Panc1 (cell line): ENCODE data around the gene CFAP57. TPM values are rescaled to one million over a fixed set of nuclear protein-coding genes. Genes with fewer than 3 reads are reported as not detected.

Experiments used
- ATAC-seq: fragments of 200-7000 bp; cut with Tn5 transposase; 2 replicates; pipeline ENCODE4 v1.9.1; 2020; ENCODE audit warnings: mild to moderate bottlenecking, moderate library complexity
- BruUV-seq: library from RNA; stranded (reverse); fragments of 400-500 nt; replicated peaks from 2 replicates; lab custom pipeline; 2021; lab: Mats Ljungman, UMichigan
- CTCF ChIA-PET: fragments of 300-600 bp; sonication (Branson Sonifier 250); formaldehyde crosslinking; loops from one replicate; lab custom pipeline; 2022; ENCODE audit warnings: antibody characterized with exemption; lab: Charles Lee
- POLR2A ChIA-PET: fragments of 300-600 bp; sonication (Branson Sonifier 250); formaldehyde crosslinking; loops from one replicate; lab custom pipeline; 2022; ENCODE audit warnings: antibody characterized with exemption; lab: Charles Lee
- DNase-seq: peaks from one replicate; pipeline ENCODE4 v3.0.0-alpha.2; 2010; ENCODE audit warnings: low read depth, low spot score
- H3K27ac ChIP-seq: 2 replicates; pipeline ENCODE4 v1.5.1; 2011; ENCODE audit warnings: mild to moderate bottlenecking, low read length, inconsistent platforms
- H3K27me3 ChIP-seq: fragments of 200-500 bp; sonication (Bioruptor generic); 2 replicates; pipeline ENCODE4 v1.6.0; 2014; ENCODE audit warnings: low read length, inconsistent platforms; ENCODE audit not compliant: control insufficient read depth, insufficient read depth
- H3K36me3 ChIP-seq: fragments of 200-500 bp; sonication (Bioruptor generic); 2 replicates; pipeline ENCODE4 v1.5.1; 2014; ENCODE audit warnings: inconsistent platforms, mild to moderate bottlenecking, low read length, moderate library complexity; ENCODE audit not compliant: control insufficient read depth, insufficient read depth
- H3K4me1 ChIP-seq: 2 replicates; pipeline ENCODE4 v1.5.1; 2011; ENCODE audit warnings: inconsistent platforms, mild to moderate bottlenecking, low read length, moderate library complexity; ENCODE audit not compliant: control insufficient read depth, insufficient read depth
- H3K4me3 ChIP-seq, 2 experiments: 2 replicates each; pipeline ENCODE4 v1.5.1; 2011 to 2012; ENCODE audit warnings: low read depth in 2 of 2, low read length in 2 of 2, mild to moderate bottlenecking in 2 of 2, inconsistent platforms in 1 of 2, moderate library complexity in 1 of 2
- H3K9me3 ChIP-seq: fragments of 200-500 bp; sonication (Bioruptor generic); 2 replicates; pipeline ENCODE4 v1.5.1; 2014; ENCODE audit warnings: low read depth, mild to moderate bottlenecking, inconsistent platforms, low read length, moderate library complexity; ENCODE audit not compliant: control insufficient read depth, insufficient read depth
- CTCF ChIP-seq: fragments of 450-650 bp; IDR thresholded peaks from 2 replicates; pipeline ENCODE4 v1.5.1; 2017; ENCODE audit warnings: mild to moderate bottlenecking
- POLR2AphosphoS5 ChIP-seq: IDR thresholded peaks from 2 replicates; pipeline ENCODE4 v1.6.1; 2012; ENCODE audit warnings: mild to moderate bottlenecking, low read depth, low read length, moderate library complexity
- REST ChIP-seq, 2 experiments: IDR thresholded peaks; 2 replicates each; pipeline ENCODE4 v1.6.1; 2011 to 2012; ENCODE audit warnings: low read depth in 2 of 2, control low read depth in 1 of 2, low read length in 1 of 2, mild to moderate bottlenecking in 1 of 2, moderate library complexity in 1 of 2; ENCODE audit not compliant: insufficient read depth in 1 of 2
- SIN3A ChIP-seq: IDR thresholded peaks from 2 replicates; pipeline ENCODE4 v1.6.1; 2012; ENCODE audit warnings: low read depth, mild to moderate bottlenecking, low read length, moderate library complexity, borderline replicate concordance; ENCODE audit not compliant: insufficient read depth
- TCF7L2 ChIP-seq: IDR thresholded peaks from 2 replicates; pipeline ENCODE4 v1.6.1; 2011; ENCODE audit warnings: mild to moderate bottlenecking, low read depth, low read length, inconsistent platforms
- in situ Hi-C: cut with HindIII; loops from 2 replicates; pipeline ENCODE4 v1.10.0; 2016; ENCODE audit warnings: low sequenced_read_pairs, low pct_unique_long_range_greater_than_20kb
- intact Hi-C: fragments of 100-400 bp; cut with micrococcal nuclease; formaldehyde crosslinking; loops from one replicate; pipeline ENCODE4 v1.10.0; 2022; ENCODE audit not compliant: unreplicated experiment
- total RNA-seq: library from RNA; stranded (reverse); gene quantifications from one replicate; pipeline ENCODE4 v1.2.1, GENCODE V29; 2021; ENCODE audit not compliant: unreplicated experiment

The CFAP57 gene
- total RNA-seq, 1 experiment from 2014 or later = 0.69 TPM

GRCh38 chr1:43267291-43267805 is 95.2 kb downstream of the CFAP57 start:
- Histone ChIP-seq H3K27ac (no peak overlapping the region), H3K27me3 (no peaks in the 10 kb centered on the region), H3K4me3 (no peak overlapping the region), H3K36me3 (no peaks in the 10 kb centered on the region), H3K4me1 (no peaks in the 10 kb centered on the region), H3K9me3 (peaks cover 10% of the 10 kb centered on the region; the same call in 1 of the 2 replicates)
- POLR2A ChIA-PET = no interaction called here
- intact Hi-C loops (no loop called here), in situ Hi-C loops (no loop called here)
- CTCF ChIA-PET = interaction anchor here (1.3 kb wide), 1 partner anchor 40 kb away, joined by 4 read pairs; no protein-coding TSS in a partner anchor
- ATAC-seq = 0 out of 2 replicates have a peak, but pooled peaks have one; percentile 23
- no peak for DNase-seq
- no peak for TF ChIP-seq CTCF
- BruUV-seq = no TSS peak

- DNase-seq = no peak
- intact Hi-C loops (no loop called here), in situ Hi-C loops (no loop called here)
- Histone ChIP-seq H3K9me3 (peaks cover 5% of the 10 kb centered on the region; the same call in 1 of the 2 replicates), H3K27ac (no peak overlapping the region), H3K4me1 (no peaks in the 10 kb centered on the region), H3K36me3 (no peaks in the 10 kb centered on the region), H3K4me3 (no peak overlapping the region), H3K27me3 (no peaks in the 10 kb centered on the region)
- TF ChIP-seq TCF7L2 (no peak), REST (IDR thresholded peaks at IDR 0.05; ENCODE audit: insufficient read depth in 1 of 2, low read depth in 2 of 2, low read length in 1 of 2) (no peak), POLR2AphosphoS5 (no peak)
- no TSS peak for BruUV-seq
- ChIA-PET CTCF (interaction anchor here (1.3 kb wide), 1 partner anchor 41 kb away, joined by 4 read pairs; no protein-coding TSS in a partner anchor), POLR2A (no interaction called here)
- no peak for ATAC-seq
These were observed 95.8 kb downstream of the CFAP57 start for GRCh38 chr1:43267818-43268425.

- no peak within 1 kb of the TSS for H3K27ac ChIP-seq
- intact Hi-C loops = no loop called here
- in situ Hi-C loops = no loop called here
These were observed 97.7 kb downstream of the CFAP57 start, which contains the start of gene TMEM125 for GRCh38 chr1:43269627-43270375. Gene TMEM125, plus strand, starts transcription at chr1:43269983. Its CDS starts 2,740 bp downstream, at chr1:43272723.

More at GRCh38 chr1:43269627-43270375, 97.7 kb downstream of the CFAP57 start, which contains the start of gene TMEM125:
- TF ChIP-seq REST (IDR thresholded peaks at IDR 0.05; ENCODE audit: insufficient read depth in 1 of 2, low read depth in 2 of 2, low read length in 1 of 2) (no peak), SIN3A (no peak), POLR2AphosphoS5 (no peak), CTCF (no peak), TCF7L2 (no peak)
- H3K4me3 ChIP-seq = no peak within 1 kb of the TSS
- no peaks in the 10 kb centered on the region for H3K27me3 ChIP-seq
- DNase-seq = no peak
- CTCF ChIA-PET = no interaction called here
- POLR2A ChIA-PET = no interaction called here
- no peaks in the 10 kb centered on the region for H3K36me3 ChIP-seq
- peak; percentile 39; the same call in 1 of the 2 replicates for ATAC-seq
- H3K4me1 ChIP-seq = no peaks in the 10 kb centered on the region
- no peaks in the 10 kb centered on the region for H3K9me3 ChIP-seq
- BruUV-seq = no TSS peak
